CD4-positive, alpha-beta T cell treated with Interleukin-17A for 4 hours (primary cell): Measurements from ENCODE around the gene KRTAP2-4.
"Not testable (repeated sequence)": the region's sequence is repeated elsewhere in the genome, so short reads cannot be mapped to it uniquely, and the experiment has no call there.

Experiments
- DNase-seq: peaks from one replicate; pipeline ENCODE4 v3.0.0-alpha.2; 2020; ENCODE audit warnings: mixed read lengths

The KRTAP2-4 gene, protein sequence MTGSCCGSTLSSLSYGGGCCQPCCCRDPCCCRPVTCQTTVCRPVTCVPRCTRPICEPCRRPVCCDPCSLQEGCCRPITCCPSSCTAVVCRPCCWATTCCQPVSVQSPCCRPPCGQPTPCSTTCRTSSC

DNA sequence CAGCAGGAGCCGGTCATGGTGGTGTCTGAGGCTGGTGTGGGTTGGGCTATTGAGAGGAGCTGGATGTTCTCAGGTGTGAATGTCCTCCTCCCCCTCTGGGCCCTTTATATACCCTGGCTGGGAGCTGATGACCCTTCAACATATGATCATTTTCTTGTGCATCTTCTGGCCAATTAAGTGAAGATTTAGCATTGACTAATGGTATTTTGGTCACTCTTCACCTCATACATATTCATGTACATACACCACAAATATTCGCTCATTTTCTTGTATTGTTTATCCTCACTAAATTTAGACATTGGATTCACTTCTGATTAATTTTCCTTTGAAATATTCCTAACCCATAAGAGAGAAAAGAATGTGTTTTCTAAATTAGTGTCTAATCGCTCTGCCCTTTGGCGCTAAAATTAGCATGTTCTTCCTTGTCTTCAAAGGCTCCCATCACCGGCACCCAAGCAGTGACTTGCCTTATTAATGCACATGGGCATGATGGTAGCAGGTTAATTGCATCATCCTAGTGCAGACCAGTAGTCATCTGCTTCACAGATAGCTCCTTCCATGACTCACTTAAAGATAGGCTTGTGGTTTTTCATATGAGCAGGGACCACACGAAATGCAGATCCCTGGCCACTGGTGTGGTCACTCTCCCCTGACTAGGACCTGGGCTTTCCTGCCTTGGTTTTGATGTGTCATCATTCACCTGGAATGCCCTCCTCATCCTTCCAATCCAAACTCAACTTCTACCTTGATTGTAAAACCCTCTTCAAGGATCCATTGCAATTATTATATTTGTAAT, at the start of gene KRTAP2-4:
Gene KRTAP2-4 (minus strand): TSS at position 51 of the 796 bp plus-strand sequence. CDS start 34 bp downstream, at position 17.
- no peak for DNase-seq

DNA sequence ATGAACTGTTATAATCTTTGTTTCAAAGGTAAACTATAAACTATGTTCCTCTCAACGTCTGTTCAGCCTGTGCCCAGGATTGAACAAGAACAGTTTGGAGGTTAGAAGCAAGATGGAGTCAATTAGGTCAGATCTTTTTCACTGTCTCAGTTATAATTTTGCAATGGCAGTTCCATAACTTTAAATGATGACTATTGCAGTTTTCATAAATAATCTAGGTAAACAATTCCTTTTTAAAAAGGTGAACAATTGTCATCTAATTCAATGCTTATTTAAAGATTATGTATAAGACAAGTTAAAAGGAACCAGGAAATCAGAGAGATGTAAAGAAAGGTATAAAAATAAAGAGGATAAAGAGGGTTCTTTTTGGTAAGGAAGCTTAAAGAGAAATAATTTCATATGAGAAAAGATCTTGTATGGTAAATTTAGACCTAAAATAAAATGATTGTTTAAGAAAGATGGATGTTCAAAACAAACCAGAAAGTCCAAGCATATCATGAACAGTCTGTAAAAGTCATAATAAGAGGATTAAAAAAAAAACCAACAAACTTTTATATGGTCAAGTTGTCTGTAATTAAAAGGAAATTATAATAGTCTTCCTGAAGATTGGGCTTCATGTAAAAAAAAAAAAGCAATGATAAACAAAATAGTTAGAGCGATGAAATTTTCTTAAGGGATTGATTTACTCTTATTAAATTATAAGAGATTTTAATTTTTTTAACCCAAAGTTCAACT, 45.6 kb upstream of the KRTAP2-4 start:
- DNase-seq: no peak

DNA sequence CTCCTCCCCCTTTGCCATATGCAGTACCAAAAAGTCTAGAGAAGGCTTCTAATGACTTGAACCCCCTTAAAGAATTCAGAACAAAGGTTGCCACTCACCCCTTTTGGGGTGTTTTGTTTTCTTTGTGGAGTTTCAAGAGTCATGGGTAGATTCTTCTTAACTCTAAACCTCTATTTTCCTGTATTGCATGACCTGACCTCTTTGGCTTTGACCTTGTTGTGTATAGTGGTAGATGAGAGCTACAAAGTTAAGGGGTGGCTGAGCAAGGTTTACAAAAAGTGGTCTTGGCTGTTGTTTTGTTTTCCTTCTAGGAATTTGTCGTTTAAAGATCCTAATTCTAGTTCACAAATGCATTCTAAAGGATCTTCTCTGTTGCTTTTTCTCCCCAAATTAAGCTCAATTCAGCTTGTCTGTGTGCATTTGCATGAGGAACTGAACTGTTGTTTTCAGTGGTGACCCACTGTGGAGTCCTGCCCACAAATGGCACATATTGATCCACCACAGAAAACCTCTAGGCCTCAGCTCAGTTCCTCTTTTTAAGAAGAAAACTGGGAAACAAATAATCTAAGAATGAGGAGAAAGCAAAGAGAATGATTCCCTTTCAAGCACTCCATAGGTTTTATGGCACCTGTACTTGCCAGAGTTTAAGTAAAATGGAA, 43.2 kb upstream of the KRTAP2-4 start:
- not testable (repeated sequence) for DNase-seq

DNA sequence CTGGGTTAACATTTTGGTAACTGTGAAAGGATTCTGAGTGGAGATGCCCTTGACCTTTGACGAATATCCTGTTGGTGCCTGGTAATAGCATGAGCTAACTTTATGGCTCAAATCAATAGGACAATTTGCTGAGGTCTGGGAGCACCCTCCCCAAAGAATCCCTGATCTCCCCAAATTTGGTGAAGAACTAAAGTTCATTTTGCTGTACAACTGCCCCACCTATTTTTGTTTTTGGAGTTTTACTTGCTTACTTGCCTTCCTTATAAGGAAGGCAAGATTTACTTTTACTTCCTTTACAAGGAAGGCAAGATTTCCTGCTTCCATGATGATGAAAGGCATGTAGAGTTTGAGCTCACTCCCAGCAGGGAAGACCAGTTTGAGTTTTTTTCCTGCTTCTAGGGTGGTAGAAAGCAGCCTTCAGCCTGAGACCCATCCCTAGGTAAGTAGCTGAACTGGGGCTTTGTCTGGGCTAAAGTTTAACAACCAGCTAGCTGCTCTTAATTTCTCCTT, 42.3 kb upstream of the KRTAP2-4 start:
- DNase-seq: no peak

DNA sequence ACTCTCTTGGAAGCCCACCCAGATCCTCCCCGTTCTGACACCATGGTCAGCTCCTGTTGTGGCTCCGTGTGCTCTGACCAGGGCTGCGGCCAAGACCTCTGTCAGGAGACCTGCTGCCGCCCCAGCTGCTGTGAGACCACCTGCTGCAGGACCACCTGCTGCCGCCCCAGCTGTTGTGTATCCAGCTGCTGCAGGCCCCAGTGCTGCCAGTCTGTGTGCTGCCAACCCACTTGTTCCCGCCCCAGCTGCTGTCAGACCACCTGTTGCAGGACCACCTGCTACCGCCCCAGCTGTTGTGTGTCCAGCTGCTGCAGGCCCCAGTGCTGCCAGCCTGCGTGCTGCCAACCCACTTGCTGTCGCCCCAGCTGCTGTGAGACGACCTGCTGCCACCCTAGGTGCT, 39.7 kb upstream of the KRTAP2-4 start, which contains the start of gene KRTAP4-9:
Gene KRTAP4-9 (plus strand): TSS at position 43 of the 400 bp plus-strand sequence. CDS start 0 bp downstream, at position 43.
- DNase-seq: not testable (repeated sequence)

DNA sequence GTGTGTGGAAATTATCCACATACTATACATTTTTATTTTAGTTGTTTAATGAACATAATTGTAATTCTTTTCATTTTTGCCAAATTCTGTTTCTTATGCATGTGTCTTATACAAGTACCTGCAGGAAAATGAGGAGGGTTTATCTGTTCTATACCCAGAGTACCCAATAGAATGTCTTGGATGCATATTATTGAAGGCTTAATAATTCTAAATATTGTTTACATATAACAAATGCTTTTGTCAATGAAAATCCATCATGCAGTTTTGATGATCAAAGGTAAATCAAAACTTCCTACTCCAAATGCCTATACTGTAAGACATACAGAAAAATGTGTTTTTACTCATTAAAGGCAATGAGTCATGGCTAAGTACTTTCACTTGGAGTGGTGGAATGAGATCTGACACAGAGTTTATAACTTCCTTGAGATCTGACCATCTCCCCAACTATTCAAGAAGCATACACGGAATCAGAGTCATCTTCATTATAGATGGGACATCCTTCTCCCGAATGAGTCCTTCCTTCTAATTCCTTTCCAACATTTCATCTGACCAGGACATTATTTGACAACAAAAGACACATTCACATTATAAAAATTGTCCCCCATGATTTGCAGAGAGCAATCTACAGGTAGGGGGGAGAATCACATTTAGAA, 38.8 kb upstream of the KRTAP2-4 start:
- DNase-seq: not testable (repeated sequence)

DNA sequence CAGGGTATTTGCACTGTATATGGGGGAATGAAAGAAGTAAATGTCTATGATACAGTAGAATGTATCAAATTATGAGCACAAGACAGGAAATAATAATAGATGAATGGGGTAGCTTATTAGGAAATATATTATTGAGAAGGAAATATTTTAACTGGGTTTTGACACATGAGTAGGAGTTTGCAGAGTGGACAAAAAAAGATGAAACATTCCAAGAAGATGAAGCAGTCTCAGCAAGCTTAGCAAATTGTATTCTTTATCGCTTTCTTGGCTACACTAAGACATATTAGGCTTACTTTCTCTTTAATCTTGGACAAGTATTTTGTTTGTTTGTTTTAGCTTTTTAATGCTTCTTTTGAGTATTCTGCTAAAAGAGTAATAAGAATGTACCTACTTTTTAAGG, 38.2 kb upstream of the KRTAP2-4 start:
- DNase-seq: no peak

DNA sequence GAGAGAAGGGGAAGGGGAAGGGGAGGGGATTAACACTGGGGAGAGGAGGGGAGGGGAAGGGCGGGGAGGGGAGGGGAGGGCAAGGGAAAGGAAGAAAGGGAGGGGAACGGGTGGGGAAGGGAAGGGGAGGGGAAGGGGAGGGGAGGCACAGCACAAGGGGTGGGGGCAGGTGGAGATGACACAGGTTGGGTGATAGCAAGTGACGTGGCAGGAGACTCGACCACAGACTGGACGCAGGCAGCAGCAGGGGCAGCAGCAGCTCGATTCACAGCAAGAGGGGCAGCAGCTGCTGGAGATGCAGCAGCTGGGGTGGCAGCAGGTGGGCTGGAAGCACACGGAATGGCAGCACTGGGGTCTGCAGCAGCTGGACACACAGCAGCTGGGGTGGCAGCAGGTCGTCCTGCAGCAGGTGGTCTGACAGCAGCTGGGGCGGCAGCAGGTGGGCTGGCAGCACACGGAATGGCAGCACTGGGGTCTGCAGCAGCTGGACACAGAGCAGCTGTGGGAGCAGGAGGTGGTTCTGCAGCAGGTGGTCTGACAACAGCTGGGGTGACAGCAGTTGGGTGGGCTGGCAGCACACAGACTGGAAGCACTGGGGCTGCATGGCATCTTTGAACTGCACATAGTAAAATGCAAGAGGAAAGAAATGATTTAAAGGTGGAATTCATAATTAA, 36.0 kb upstream of the KRTAP2-4 start, which contains the start of gene KRTAP4-16:
Gene KRTAP4-16 (minus strand): TSS at position 624 of the 674 bp plus-strand sequence. CDS start 0 bp downstream, at position 624.
- no peak for DNase-seq

DNA sequence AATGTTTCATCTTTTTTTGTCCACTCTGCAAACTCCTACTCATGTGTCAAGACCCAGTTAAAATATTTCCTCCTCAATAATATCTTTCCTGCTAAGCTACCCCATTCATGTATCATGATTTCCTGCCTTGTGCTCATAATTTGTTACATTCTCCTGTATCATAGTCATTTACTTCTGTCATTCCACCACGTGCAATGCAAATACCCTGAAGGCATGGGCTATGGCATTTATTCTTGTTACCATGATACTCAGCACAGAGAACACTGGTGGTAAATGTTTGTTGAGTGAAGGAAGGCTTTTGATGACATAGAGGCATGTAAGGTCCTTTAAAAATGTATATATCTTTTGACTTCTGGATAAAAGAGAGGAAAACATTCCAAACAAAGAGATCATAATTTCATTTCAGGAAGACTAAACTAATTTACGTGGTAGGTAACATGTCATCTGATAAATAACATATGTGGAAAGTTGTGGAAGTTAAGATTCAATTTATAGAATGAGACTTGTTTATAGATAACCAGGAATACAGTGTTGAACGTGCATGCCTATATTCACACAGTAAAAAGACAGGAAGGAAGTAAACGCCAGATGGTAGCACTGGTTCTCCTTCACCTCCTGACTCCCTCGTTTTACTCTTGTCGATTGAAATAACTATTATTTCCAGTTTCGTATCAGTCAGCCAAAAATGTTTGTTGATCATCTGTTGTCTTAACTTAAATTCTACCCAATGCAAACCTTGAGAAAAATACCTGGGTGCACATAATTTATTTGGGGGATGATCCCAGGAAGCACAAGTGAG, 34.2 kb upstream of the KRTAP2-4 start:
- not testable (repeated sequence) for DNase-seq

DNA sequence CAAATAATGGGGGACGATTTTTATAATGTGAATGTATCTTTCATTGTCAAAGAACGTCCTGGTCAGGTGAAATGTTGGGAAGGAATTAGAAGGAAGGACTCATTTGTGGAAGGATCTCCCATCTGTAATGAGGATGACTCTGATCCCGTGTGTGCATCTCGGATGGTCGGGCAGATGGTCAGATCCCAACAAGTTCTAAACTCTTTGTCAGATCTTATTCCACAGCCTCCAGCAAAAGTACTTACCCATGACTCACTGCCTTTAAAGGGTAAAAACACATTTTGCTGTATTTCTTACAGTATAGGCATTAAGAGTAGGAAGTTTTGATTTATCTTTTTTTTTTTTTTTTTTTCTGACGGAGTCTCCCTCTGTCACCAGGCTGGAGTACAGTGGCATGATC, 32.8 kb upstream of the KRTAP2-4 start:
- no peak for DNase-seq

DNA sequence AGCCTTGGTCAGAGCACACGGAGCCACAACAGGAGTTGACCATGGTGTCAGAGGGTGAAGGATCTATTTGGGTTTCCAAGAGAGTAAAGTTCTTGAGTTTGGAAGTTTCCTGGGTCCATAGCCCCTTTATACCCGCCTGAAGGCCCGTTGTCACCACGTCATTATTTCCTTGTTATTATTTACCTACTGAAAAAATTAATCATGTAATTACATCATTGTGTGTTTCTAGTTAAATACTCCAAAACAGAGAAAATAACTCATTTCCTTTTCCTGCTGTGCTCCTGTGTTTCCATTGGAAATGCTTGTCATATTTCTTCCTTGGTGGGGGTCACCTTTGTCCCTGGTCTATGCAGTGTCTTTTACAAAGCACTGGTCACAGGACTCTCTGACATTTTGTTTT, 32.4 kb upstream of the KRTAP2-4 start, which contains the start of gene KRTAP4-8:
Gene KRTAP4-8 (minus strand): TSS at position 101 of the 400 bp plus-strand sequence. CDS start 58 bp downstream, at position 43.
- DNase-seq: no peak

DNA sequence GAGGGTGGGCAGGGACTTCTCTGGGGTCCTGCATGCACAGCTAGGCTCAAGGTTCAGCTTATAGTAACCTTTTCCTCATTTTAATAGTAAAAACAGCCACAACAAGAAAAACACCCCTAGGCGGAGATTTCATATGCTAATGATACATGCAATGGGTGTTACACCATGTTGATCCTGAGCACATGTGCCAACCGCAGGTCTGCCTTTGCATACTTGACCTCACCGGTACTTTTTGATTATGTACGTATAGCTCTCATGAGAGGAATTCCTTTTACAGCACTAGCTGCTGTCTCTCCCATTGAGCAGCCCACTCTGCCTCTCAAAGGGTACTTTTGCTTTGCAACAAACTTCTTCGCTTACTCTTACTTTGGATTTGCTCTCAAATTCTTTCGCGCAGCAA, 30.4 kb upstream of the KRTAP2-4 start:
- DNase-seq: no peak

DNA sequence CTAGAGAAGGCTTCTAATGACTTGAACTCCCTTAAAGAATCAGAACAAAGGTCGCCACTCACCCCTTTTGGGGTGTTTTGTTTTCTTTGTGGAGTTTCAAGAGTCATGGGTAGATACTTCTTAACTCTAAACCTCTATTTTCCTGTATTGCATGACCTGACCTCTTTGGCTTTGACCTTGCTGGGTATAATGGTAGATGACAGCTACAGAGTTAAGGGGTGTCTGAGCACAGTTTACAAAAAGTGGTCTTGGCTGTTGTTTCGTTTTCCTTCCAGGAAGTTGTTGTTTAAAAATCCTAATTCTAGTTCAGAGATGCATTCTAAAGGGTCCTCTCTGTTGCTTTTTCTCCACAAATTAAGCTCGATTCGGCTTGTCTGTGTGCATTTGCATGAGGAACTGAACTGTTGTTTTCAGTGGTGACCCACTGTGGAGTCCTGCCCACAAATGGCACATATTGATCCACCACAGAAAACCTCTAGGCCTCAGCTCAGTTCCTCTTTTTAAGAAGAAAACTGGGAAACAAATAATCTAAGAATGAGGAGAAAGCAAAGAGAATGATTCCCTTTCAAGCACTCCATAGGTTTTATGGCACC, 23.2 kb upstream of the KRTAP2-4 start:
- DNase-seq: not testable (repeated sequence)

DNA sequence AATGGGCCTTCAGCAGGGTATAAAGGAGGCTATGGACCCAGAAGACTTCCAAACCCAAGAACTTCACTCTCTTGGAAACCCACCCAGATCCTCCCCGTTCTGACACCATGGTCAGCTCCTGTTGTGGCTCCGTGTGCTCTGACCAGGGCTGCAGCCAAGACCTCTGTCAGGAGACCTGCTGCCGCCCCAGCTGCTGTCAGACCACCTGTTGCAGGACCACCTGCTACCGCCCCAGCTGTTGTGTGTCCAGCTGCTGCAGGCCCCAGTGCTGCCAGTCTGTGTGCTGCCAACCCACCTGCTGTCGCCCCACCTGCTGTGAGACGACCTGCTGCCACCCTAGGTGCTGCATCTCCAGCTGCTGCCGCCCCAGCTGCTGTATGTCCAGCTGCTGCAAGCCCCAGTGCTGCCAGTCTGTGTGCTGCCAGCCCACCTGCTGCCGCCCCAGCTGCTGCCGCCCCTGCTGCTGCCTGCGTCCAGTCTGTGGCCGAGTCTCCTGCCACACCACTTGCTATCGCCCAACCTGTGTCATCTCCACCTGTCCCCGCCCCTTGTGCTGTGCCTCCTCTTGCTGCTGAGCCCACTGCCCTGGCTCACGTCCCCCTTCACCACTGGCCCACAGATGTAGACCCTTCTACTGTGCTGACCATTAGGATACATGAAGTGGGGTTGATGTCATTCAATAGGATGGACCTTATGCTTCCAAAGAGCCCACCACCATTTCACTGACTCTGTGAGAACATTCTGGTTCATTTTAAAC, 18.6 kb upstream of the KRTAP2-4 start, which contains the start of gene KRTAP4-7:
Gene KRTAP4-7 (plus strand): TSS at position 51 of the 757 bp plus-strand sequence. CDS start 57 bp downstream, at position 108.
- DNase-seq: not testable (repeated sequence)

DNA sequence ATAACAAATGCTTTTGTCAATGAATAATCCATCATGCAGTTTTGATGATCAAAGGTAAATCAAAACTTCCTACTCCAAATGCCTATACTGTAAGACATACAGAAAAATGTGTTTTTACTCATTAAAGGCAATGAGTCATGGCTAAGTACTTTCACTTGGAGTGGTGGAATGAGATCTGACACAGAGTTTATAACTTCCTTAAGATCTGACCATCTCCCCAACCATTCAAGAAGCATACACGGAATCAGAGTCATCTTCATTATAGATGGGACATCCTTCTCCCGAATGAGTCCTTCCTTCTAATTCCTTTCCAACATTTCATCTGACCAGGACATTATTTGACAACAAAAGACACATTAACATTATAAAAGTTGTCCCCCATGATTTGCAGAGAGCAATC, 17.7 kb upstream of the KRTAP2-4 start:
- DNase-seq: not testable (repeated sequence)

DNA sequence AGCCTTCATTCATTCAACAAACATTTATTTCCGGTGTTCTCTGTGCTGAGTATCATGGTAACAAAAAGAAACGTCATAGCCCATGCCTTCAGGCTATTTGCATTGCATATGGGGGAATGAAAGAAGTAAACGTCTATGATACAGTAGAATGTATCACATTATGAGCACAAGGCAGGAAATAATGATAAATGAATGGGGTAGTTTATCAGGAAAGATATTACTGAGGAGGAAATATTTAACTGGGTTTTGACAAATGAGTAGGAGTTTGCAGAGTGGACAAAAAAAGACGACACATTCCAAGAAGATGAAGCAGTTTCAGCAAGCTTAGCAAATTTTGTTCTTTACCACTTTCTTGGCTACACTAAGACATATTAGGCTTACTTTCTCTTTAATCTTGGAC, 16.9 kb upstream of the KRTAP2-4 start:
- DNase-seq: no peak

DNA sequence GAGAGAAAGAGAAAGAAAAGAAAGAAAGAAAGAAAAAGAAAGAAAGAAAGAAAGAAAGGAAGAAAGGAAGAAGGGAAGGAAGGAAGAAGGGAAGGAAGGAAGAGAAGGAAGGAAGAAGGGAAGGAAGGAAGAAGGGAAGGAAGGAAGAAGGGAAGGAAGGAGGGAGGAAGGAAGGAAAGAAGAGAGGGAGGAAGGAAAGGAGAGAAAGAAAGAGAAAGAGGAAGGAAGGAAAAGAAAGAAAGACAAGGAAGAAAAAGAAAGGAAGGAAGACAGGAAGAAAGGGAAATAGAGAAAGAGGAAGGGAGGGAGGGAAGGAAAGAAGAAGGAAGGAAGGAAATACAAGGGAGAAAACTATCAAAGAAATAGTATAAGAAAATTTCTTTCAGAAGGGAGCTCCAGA, 11.1 kb upstream of the KRTAP2-4 start:
- DNase-seq: no peak

DNA sequence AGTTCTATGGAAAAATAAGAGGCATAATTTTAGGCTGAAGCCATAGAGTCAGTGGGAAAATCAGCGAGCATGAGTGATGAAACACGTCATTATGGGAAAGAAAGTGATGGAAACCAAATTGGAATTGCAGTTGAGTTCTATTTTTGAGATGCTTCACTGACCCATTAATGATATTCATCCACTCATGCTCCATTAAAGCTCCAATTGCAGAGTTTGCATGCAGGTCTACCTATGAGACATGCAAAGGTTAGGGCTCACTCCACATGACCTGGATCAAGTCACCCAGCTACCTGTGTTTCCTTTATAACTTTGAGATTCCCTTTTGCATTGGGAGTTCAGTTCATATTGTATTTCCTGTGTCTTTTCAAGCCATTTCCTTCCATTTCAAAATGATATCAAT, 8.0 kb upstream of the KRTAP2-4 start:
- DNase-seq: no peak
